ENCODE data around the gene RNU6-9.

DNA sequence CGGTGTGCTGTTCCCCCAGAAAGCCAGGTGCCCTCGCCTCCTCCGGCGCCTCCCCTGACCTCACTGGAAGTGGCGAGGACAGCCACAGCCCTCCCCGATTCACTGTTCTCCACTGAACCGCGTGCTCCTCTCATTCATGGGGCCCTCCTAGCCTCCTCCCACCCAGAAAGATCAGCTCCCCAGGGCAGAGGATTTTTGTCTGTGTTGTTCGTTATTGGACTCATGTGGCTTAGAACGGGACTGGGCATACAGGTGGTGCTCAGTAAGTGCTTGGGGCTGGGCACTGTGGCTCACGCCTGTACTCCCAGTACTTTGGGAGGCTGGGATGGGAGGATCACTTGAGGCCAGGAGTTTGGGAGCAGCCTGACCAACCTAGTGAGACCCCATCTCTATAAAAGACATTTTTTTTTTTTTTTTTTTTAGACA is 48.7 kb upstream of the RNU6-9 start:
- no peak for TF ChIP-seq EZH2phosphoT487 (IDR thresholded peaks at IDR 0.05; ENCODE audit: insufficient read depth, low read depth)
- peak; percentile 46 for TF ChIP-seq EZH2 (IDR thresholded peaks at IDR 0.05; ENCODE audit: insufficient read depth, poor library complexity, severe bottlenecking)
